GM12878 (cell line): ENCODE data around the gene NRG3. TPM values are rescaled to one million over a fixed set of nuclear protein-coding genes. Genes with fewer than 3 reads are reported as not detected.

Source experiments
- ATAC-seq: fragments of 200-7000 bp; cut with Tn5 transposase; 3 replicates; pipeline ENCODE4 v1.9.1; 2020; ENCODE audit warnings: mild to moderate bottlenecking, moderate library complexity
- BruUV-seq: library from RNA; stranded (reverse); fragments of 400-500 nt; replicated peaks from 2 replicates; lab custom pipeline; 2021; lab: Mats Ljungman, UMichigan
- CTCF ChIA-PET: fragments of 300-600 bp; sonication (Branson Sonifier 250); formaldehyde crosslinking; extraction: SDS; loops from one replicate; lab custom pipeline; 2021; ENCODE audit warnings: inconsistent platforms; lab: Yijun Ruan, JAX
- POLR2A ChIA-PET: fragments of 350-600 bp; formaldehyde crosslinking; extraction: SDS; loops from one replicate; lab custom pipeline; 2021; ENCODE audit warnings: inconsistent platforms; lab: Charles Lee
- RAD21 ChIA-PET: fragments of 300-600 bp; sonication (Branson Sonifier 250); formaldehyde crosslinking; loops from one replicate; lab custom pipeline; 2023; ENCODE audit warnings: antibody characterized with exemption; ENCODE audit not compliant: unreplicated experiment; lab: Charles Lee
- SMC1A ChIA-PET: fragments of 300-600 bp; sonication (Branson Sonifier 250); formaldehyde crosslinking; loops from one replicate; lab custom pipeline; 2023; ENCODE audit not compliant: unreplicated experiment, uncharacterized antibody; lab: Charles Lee
- DNase-seq: peaks from one replicate; pipeline ENCODE4 v3.0.0-alpha.2; 2011; ENCODE audit warnings: low read depth, low spot score
- FAIRE-seq: peaks from 3 replicates; lab custom pipeline; 2011; peaks lifted over from hg19 to GRCh38; lab: Jason Lieb, UNC
- H2AFZ ChIP-seq: 2 replicates; pipeline ENCODE4 v1.6.0; 2011; ENCODE audit warnings: low read depth, low read length, control low read depth; ENCODE audit not compliant: control insufficient read depth
- H3K27ac ChIP-seq: 2 replicates; pipeline ENCODE4 v1.5.1; 2011; ENCODE audit warnings: control low read depth; ENCODE audit not compliant: control insufficient read depth, insufficient read depth
- H3K27me3 ChIP-seq, 2 experiments: replicated peaks in 1 of 2; 2 replicates each; pipeline versions ENCODE4 v1.6.0 to v1.6.1; 2011; ENCODE audit warnings: low read length in 1 of 2; ENCODE audit not compliant: control insufficient read depth in 2 of 2, insufficient read depth in 2 of 2
- H3K36me3 ChIP-seq, 2 experiments: 2 replicates each; pipeline ENCODE4 v1.5.1; 2011; ENCODE audit warnings: low read length in 1 of 2; ENCODE audit not compliant: control insufficient read depth in 2 of 2, insufficient read depth in 2 of 2
- H3K4me1 ChIP-seq: 2 replicates; pipeline ENCODE4 v1.6.1; 2011; ENCODE audit warnings: mild to moderate bottlenecking, low read length, moderate library complexity, mixed read lengths; ENCODE audit not compliant: control insufficient read depth, insufficient read depth
- H3K4me2 ChIP-seq: 2 replicates; pipeline ENCODE4 v1.6.0; 2011; ENCODE audit warnings: control low read depth; ENCODE audit not compliant: control insufficient read depth, insufficient read depth
- H3K4me3 ChIP-seq: fragments of 200-600 bp; sonication (generic); 2 replicates; pipeline ENCODE4 v1.5.1; 2016
- H3K79me2 ChIP-seq: 2 replicates; pipeline ENCODE4 v1.6.0; 2011; ENCODE audit warnings: low read length; ENCODE audit not compliant: control insufficient read depth, insufficient read depth
- H3K9ac ChIP-seq: 2 replicates; pipeline ENCODE4 v1.8.0; 2011; ENCODE audit warnings: low read length, control low read depth, mixed read lengths; ENCODE audit not compliant: control insufficient read depth, insufficient read depth
- H3K9me3 ChIP-seq: replicated peaks from 3 replicates; pipeline ENCODE4 v1.5.1; 2011; ENCODE audit warnings: mild to moderate bottlenecking, low read length; ENCODE audit not compliant: control insufficient read depth, insufficient read depth
- H4K20me1 ChIP-seq: 2 replicates; pipeline ENCODE4 v1.6.0; 2011; ENCODE audit not compliant: control insufficient read depth, insufficient read depth
- ASH2L ChIP-seq: fragments of 300-600, 200-600 bp; sonication (generic); IDR thresholded peaks from 2 replicates; pipeline ENCODE4 v1.6.1; 2017; ENCODE audit warnings: low read depth, mild to moderate bottlenecking, borderline replicate concordance
- CBFB ChIP-seq: IDR thresholded peaks from 2 replicates; pipeline ENCODE4 v1.6.1; 2016; ENCODE audit warnings: antibody characterized with exemption, low read depth
- CREB1 ChIP-seq: IDR thresholded peaks from 2 replicates; pipeline ENCODE4 v1.6.1; 2012; ENCODE audit warnings: low read depth, mild to moderate bottlenecking, inconsistent platforms
- CTCF ChIP-seq, 3 experiments: IDR thresholded peaks in 2 of 3; conservative IDR thresholded peaks in 1 of 3; 2 replicates each; pipeline ENCODE4 v1.5.1; 2011; ENCODE audit warnings: low read depth in 3 of 3, low read length in 3 of 3, mild to moderate bottlenecking in 3 of 3, control low read depth in 2 of 3, moderate library complexity in 2 of 3, inconsistent platforms in 1 of 3, mixed read lengths in 1 of 3; ENCODE audit not compliant: control insufficient read depth in 2 of 3, insufficient read depth in 1 of 3; ENCODE audit errors: extremely low read depth in 1 of 3
- DPF2 ChIP-seq: fragments of 450-650 bp; IDR thresholded peaks from 2 replicates; pipeline ENCODE4 v1.6.1; 2017; ENCODE audit warnings: mild to moderate bottlenecking
- GABPA ChIP-seq: IDR thresholded peaks from 2 replicates; pipeline ENCODE4 v1.6.1; 2014; ENCODE audit warnings: antibody characterized with exemption, low read depth, mild to moderate bottlenecking, inconsistent platforms
- HDAC6 ChIP-seq: fragments of 200-600 bp; sonication (generic); IDR thresholded peaks from one replicate; pipeline ENCODE4 v1.8.0; 2017; ENCODE audit warnings: antibody characterized with exemption; ENCODE audit not compliant: unreplicated experiment
- SP1 ChIP-seq: IDR thresholded peaks from one replicate; pipeline ENCODE4 v1.6.1; 2011; ENCODE audit warnings: low read depth, low read length
- YBX1 ChIP-seq: fragments of 450-650 bp; IDR thresholded peaks from 2 replicates; pipeline ENCODE4 v1.6.1; 2016; ENCODE audit warnings: antibody characterized with exemption
- ZZZ3 ChIP-seq: IDR thresholded peaks from 2 replicates; pipeline ENCODE4 v1.6.1; 2011; ENCODE audit warnings: low read depth; ENCODE audit not compliant: control insufficient read depth, insufficient read length
- WGBS: methylation state at CpG from one replicate; pipeline ENCODE4 v1.1.6; 2016; ENCODE audit warnings: low lambda C conversion rate; ENCODE audit not compliant: insufficient replicate concordance, insufficient coverage; ENCODE audit errors: missing lambda C conversion rate; 5-methylcytosine and 5-hydroxymethylcytosine counted together
- in situ Hi-C: fragments of 300-500 bp; cut with MboI; formaldehyde crosslinking; loops from 9 replicates; pipeline ENCODE4 v1.14.3; 2018; ENCODE audit warnings: mixed read lengths
- intact Hi-C: fragments of 100-400 bp; cut with micrococcal nuclease; formaldehyde crosslinking; loops from one replicate; pipeline ENCODE4 v1.14.2; 2022; ENCODE audit not compliant: unreplicated experiment
- polyA plus RNA-seq, 11 experiments: library from polyadenylated mRNA; depleted of rRNA in 4 of 11; unstranded in 6 of 11; stranded (reverse) in 5 of 11; fragments of >200 nt; fragmentation: Nextera tagmentation in 4 of 11; fragmentation: Illumina TruSeq in 1 of 11; extraction: Ambion mirVana in 4 of 11; extraction: Trizol in 1 of 11; gene quantifications; 1 replicate in 1 of 11; 2 replicates in 10 of 11; pipeline versions ENCODE4 v1.2.1 to v1.2.3, GENCODE V29; 2011 to 2016; ENCODE audit warnings: inconsistent platforms in 2 of 11, missing spikeins in 2 of 11, low read depth in 1 of 11
- total RNA-seq, 4 experiments: library from RNA; depleted of rRNA in 3 of 4; stranded (reverse); fragments of >200 nt in 3 of 4; fragmentation: Illumina TruSeq in 1 of 4; extraction: Trizol in 1 of 4; gene quantifications; 2 replicates each; pipeline versions ENCODE4 v1.2.1 to v1.2.3, GENCODE V29; 2013 to 2021

NRG3 gene
- total and polyA plus RNA-seq, 10 of the 15 experiments (the other 5 are each of a cell fraction or from before 2014, with no cell fraction given), result 0.03 to 0.41 (median 0.17) TPM; not detected in 3

GRCh38 chr10:81943583-81943982, 68.6 kb downstream of the NRG3 start:
- RAD21 ChIA-PET, result no interaction called here
- ATAC-seq (no peak), FAIRE-seq (no peak), DNase-seq (no peak)
- CTCF ChIA-PET, result interaction anchor here (0.6 kb wide), 1 partner anchor 435 kb away, joined by 4 read pairs; no protein-coding TSS in a partner anchor
- no peaks in the 10 kb centered on the region for H4K20me1 ChIP-seq
- in situ Hi-C loops, result no loop called here
- H2AFZ ChIP-seq, result no peak overlapping the region
- no peak overlapping the region for H3K4me3 ChIP-seq
- no peaks in the 10 kb centered on the region for H3K4me1 ChIP-seq
- POLR2A ChIA-PET, result no interaction called here
- TF ChIP-seq ZZZ3 (no peak), CTCF (IDR thresholded peaks at IDR 0.05 in 2 of 3, conservative IDR thresholded peaks at IDR 0.05 in 1 of 3; ENCODE audit: control insufficient read depth in 2 of 3, extremely low read depth in 1 of 3, insufficient read depth in 1 of 3, low read depth in 3 of 3, low read length in 3 of 3) (no peak), YBX1 (no peak), ASH2L (no peak), HDAC6 (no peak), CREB1 (no peak), GABPA (no peak), CBFB (no peak), SP1 (no peak), DPF2 (no peak)
- H3K27ac ChIP-seq, result no peak overlapping the region
- SMC1A ChIA-PET, result no interaction called here
- H3K36me3 ChIP-seq, result no peaks in the 10 kb centered on the region
- 0% methylated on average over 2 of the region's 2 CpGs for WGBS
- intact Hi-C loops, result no loop called here
- no peaks in the 10 kb centered on the region for H3K79me2 ChIP-seq
- no TSS peak for BruUV-seq
- no peaks in the 10 kb centered on the region for H3K27me3 ChIP-seq
- H3K9ac ChIP-seq, result no peak overlapping the region
- no peak overlapping the region for H3K4me2 ChIP-seq
- no peaks in the 10 kb centered on the region for H3K9me3 ChIP-seq
